ENCODE data around the gene MYCN. TPM values are rescaled to one million over a fixed set of nuclear protein-coding genes. Genes with fewer than 3 reads are reported as not detected.
A peak's percentile ranks its signal among the peaks of the same experiment; 100 is the strongest.

The MYCN gene
- total RNA-seq, 4 donors from 2014 or later: 0.57 to 3.8 (median 1.6) TPM

GRCh38 chr2:15942711-15943345 lies 2.5 kb downstream of the MYCN start:
- Histone ChIP-seq H3K9me3 (no peaks in the 10 kb centered on the region), H3K27me3 (peaks cover 43% of the 10 kb centered on the region), H3K4me3 (peak overlapping the region; percentile 56), H3K36me3 (peaks cover 3% of the 10 kb centered on the region), H3K27ac (no peak overlapping the region), H3K4me1 (peaks cover 44% of the 10 kb centered on the region)
- 37% methylated on average over 23 of the region's 34 CpGs for WGBS
- DNase-seq (ENCODE audit: low spot score in 2 of 2): peak in 1 of 2 donors; percentile 49
- TF ChIP-seq POLR2AphosphoS5 (IDR thresholded peaks at IDR 0.05) (no peak), POLR2A (IDR thresholded peaks at IDR 0.05) (no peak), CTCF (IDR thresholded peaks at IDR 0.05) (no peak), EP300 (IDR thresholded peaks at IDR 0.05) (no peak)

- TF ChIP-seq EP300 (IDR thresholded peaks at IDR 0.05) (no peak), CTCF (IDR thresholded peaks at IDR 0.05) (no peak), POLR2A (IDR thresholded peaks at IDR 0.05) (no peak), POLR2AphosphoS5 (IDR thresholded peaks at IDR 0.05) (no peak)
- H3K27ac ChIP-seq: no peak overlapping the region
- DNase-seq (ENCODE audit: low spot score in 2 of 2): peak in 1 of 2 donors; percentile 37
- peaks cover 44% of the 10 kb centered on the region for H3K4me1 ChIP-seq
- H3K36me3 ChIP-seq: peaks cover 3% of the 10 kb centered on the region
- H3K4me3 ChIP-seq: peak overlapping the region; percentile 56
- H3K9me3 ChIP-seq: no peaks in the 10 kb centered on the region
- 23% methylated on average over 11 of the region's 12 CpGs for WGBS
- peaks cover 43% of the 10 kb centered on the region for H3K27me3 ChIP-seq
Measured at GRCh38 chr2:15943378-15944280, 3.3 kb downstream of the MYCN start.

GRCh38 chr2:15944325-15945017 lies 4.1 kb downstream of the MYCN start:
- Histone ChIP-seq H3K4me3 (no peak overlapping the region), H3K9me3 (no peaks in the 10 kb centered on the region), H3K36me3 (peaks cover 3% of the 10 kb centered on the region), H3K4me1 (peaks cover 42% of the 10 kb centered on the region), H3K27me3 (peaks cover 35% of the 10 kb centered on the region), H3K27ac (no peak overlapping the region)
- TF ChIP-seq EP300 (IDR thresholded peaks at IDR 0.05): no peak
- no peak for TF ChIP-seq CTCF (IDR thresholded peaks at IDR 0.05)
- no peak for TF ChIP-seq POLR2AphosphoS5 (IDR thresholded peaks at IDR 0.05)
- no peak for TF ChIP-seq POLR2A (IDR thresholded peaks at IDR 0.05)
- WGBS: 82% methylated on average over 4 of the region's 4 CpGs
- DNase-seq (ENCODE audit: low spot score in 2 of 2): no peak

- Histone ChIP-seq H3K27me3 (peaks cover 19% of the 10 kb centered on the region), H3K4me3 (no peak overlapping the region), H3K27ac (no peak overlapping the region), H3K36me3 (peaks cover 3% of the 10 kb centered on the region), H3K4me1 (peaks cover 25% of the 10 kb centered on the region), H3K9me3 (no peaks in the 10 kb centered on the region)
- 89% methylated on average over 15 of the region's 17 CpGs for WGBS
- TF ChIP-seq POLR2AphosphoS5 (IDR thresholded peaks at IDR 0.05): no peak
- DNase-seq (ENCODE audit: low spot score in 2 of 2): no peak
Measured at GRCh38 chr2:15945909-15946705, 5.8 kb downstream of the MYCN start.

GRCh38 chr2:15946983-15947382 lies 6.6 kb downstream of the MYCN start:
- Histone ChIP-seq H3K4me3 (no peak overlapping the region), H3K36me3 (peaks cover 3% of the 10 kb centered on the region), H3K9me3 (no peaks in the 10 kb centered on the region), H3K4me1 (peaks cover 17% of the 10 kb centered on the region), H3K27me3 (peaks cover 10% of the 10 kb centered on the region), H3K27ac (no peak overlapping the region)
- DNase-seq (ENCODE audit: low spot score in 2 of 2): no peak
- no peak for TF ChIP-seq POLR2AphosphoS5 (IDR thresholded peaks at IDR 0.05)
- no peak for TF ChIP-seq CTCF (IDR thresholded peaks at IDR 0.05)
- TF ChIP-seq EP300 (IDR thresholded peaks at IDR 0.05): no peak
- no peak for TF ChIP-seq POLR2A (IDR thresholded peaks at IDR 0.05)
- WGBS: 78% methylated on average over 3 of the region's 3 CpGs
